Glutamatergic neuron (in vitro differentiated cells): ENCODE data around the gene COA1. TPM values are rescaled to one million over a fixed set of nuclear protein-coding genes. Genes with fewer than 3 reads are reported as not detected.
"Not testable (repeated sequence)": the region's sequence is repeated elsewhere in the genome, so short reads cannot be mapped to it uniquely, and the experiment has no call there.

Experiments
- DNase-seq: peaks from one replicate; pipeline ENCODE4 v3.0.0; 2022
- H3K27ac Mint-ChIP-seq: one replicate; pipeline ENCODE4 v1.8.0; 2020; ENCODE audit warnings: mild to moderate bottlenecking, mixed read lengths, inconsistent platforms; ENCODE audit not compliant: unreplicated experiment
- H3K27me3 Mint-ChIP-seq: one replicate; pipeline ENCODE4 v1.8.0; 2020; ENCODE audit warnings: mild to moderate bottlenecking, moderate library complexity, mixed read lengths, inconsistent platforms; ENCODE audit not compliant: unreplicated experiment
- H3K36me3 Mint-ChIP-seq: one replicate; pipeline ENCODE4 v1.8.0; 2020; ENCODE audit warnings: mild to moderate bottlenecking, mixed read lengths, inconsistent platforms; ENCODE audit not compliant: unreplicated experiment
- H3K4me1 Mint-ChIP-seq: one replicate; pipeline ENCODE4 v1.8.0; 2020; ENCODE audit warnings: mild to moderate bottlenecking, low read depth, mixed read lengths, inconsistent platforms; ENCODE audit not compliant: unreplicated experiment
- H3K4me3 Mint-ChIP-seq: one replicate; pipeline ENCODE4 v1.8.0; 2020; ENCODE audit warnings: mild to moderate bottlenecking, mixed read lengths, inconsistent platforms; ENCODE audit not compliant: unreplicated experiment
- H3K9me3 Mint-ChIP-seq: one replicate; pipeline ENCODE4 v1.8.0; 2020; ENCODE audit warnings: mild to moderate bottlenecking, moderate library complexity, mixed read lengths, inconsistent platforms; ENCODE audit not compliant: unreplicated experiment
- total RNA-seq: library from RNA; stranded (reverse); fragmentation: NEBNext Ultra II Directional; extraction: Animal tissue kit (Norgen Biotek cat#: 25700); gene quantifications from one replicate; pipeline ENCODE4 v1.2.1, GENCODE V29; 2021; ENCODE audit not compliant: unreplicated experiment
- TF ChIP-seq, protein P1 (sequence below): fragments of 200-600 bp; sonication (generic); IDR thresholded peaks from one replicate; pipeline ENCODE4 v1.5.0; 2021; ENCODE audit not compliant: partially characterized antibody, unreplicated experiment

COA1 gene
- total RNA-seq, 1 donor from 2014 or later, result 73.7 TPM

DNA sequence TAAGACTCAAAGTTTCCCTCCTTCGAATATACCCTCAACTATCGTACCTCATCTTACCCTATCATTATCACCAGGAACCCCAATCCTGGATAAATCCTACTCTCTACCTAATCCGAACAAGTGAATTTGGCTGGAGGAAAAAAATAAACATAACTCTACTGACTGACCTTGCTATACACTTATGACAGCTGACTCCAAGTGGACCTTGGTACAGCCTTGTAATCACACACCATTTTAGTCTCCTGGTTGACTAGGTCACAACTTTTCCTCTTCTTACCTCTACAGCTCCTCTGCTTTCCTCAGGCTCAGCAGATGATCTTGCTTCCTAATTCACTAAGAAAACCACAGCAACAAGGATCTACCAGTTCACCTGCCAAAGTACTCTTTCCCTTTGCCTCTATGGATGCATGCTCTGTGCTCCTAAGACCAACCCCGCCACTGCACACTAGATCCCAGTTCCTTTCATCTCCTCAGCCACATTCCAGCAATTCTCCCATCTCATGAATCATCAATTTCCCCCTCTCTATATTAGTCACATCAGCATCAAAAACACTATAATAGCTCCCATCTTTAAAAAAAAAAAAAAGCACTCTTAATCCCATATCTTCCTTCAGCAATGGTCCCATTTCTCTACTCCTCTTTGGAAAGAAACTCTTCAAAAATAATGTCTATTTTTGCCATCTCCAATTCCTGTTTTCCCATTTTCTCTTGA lies 35.5 kb downstream of the COA1 start:
- peaks cover 6% of the 10 kb centered on the region for H3K4me1 Mint-ChIP-seq
- no peak overlapping the region for H3K4me3 Mint-ChIP-seq
- H3K36me3 Mint-ChIP-seq, result no peaks in the 10 kb centered on the region
- H3K27ac Mint-ChIP-seq, result no peak overlapping the region
- no peaks in the 10 kb centered on the region for H3K27me3 Mint-ChIP-seq
- no peaks in the 10 kb centered on the region for H3K9me3 Mint-ChIP-seq
- TF ChIP-seq, protein P1, sequence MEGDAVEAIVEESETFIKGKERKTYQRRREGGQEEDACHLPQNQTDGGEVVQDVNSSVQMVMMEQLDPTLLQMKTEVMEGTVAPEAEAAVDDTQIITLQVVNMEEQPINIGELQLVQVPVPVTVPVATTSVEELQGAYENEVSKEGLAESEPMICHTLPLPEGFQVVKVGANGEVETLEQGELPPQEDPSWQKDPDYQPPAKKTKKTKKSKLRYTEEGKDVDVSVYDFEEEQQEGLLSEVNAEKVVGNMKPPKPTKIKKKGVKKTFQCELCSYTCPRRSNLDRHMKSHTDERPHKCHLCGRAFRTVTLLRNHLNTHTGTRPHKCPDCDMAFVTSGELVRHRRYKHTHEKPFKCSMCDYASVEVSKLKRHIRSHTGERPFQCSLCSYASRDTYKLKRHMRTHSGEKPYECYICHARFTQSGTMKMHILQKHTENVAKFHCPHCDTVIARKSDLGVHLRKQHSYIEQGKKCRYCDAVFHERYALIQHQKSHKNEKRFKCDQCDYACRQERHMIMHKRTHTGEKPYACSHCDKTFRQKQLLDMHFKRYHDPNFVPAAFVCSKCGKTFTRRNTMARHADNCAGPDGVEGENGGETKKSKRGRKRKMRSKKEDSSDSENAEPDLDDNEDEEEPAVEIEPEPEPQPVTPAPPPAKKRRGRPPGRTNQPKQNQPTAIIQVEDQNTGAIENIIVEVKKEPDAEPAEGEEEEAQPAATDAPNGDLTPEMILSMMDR, result no peak
- no peak for DNase-seq

DNA sequence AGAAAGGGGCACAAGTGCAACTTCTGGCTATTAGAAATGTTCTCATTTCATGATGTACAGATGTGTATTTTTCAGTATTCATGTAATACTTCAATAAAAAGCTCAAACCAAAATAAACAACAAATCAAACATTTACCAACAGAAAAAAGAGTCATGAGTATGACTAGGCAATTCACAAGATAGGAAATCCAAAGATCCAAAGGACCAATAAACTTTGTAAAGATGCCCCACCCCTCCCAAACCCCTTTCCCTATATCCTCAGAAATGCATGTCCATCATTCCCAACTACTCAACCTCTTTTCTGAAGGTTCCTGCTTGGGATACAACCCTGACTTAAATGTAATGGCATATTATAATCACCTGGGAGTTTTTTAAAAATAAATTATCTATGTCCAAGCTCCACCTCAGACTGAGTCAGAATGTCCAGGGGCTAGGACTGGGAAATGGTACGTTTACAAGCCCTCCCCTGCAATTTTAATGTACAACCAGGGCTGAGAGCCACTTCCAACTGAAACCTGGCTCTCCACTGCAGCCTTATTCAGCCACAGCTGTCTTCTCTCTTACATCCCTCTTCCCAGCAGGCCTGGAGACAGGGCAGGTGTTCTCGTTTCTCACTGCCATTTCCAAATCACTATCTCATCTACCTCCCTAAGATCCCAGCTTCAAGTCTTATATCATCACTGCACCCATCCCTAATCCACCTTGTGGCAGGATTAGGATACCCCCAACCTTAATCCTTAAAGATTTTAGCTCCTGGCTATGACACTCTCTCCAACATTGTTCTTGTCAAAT lies 36.5 kb downstream of the COA1 start:
- no peak overlapping the region for H3K27ac Mint-ChIP-seq
- TF ChIP-seq, protein P1, result no peak
- H3K4me1 Mint-ChIP-seq, result peaks cover 2% of the 10 kb centered on the region
- H3K36me3 Mint-ChIP-seq, result no peaks in the 10 kb centered on the region
- no peaks in the 10 kb centered on the region for H3K9me3 Mint-ChIP-seq
- DNase-seq, result no peak
- no peaks in the 10 kb centered on the region for H3K27me3 Mint-ChIP-seq
- H3K4me3 Mint-ChIP-seq, result no peak overlapping the region

DNA sequence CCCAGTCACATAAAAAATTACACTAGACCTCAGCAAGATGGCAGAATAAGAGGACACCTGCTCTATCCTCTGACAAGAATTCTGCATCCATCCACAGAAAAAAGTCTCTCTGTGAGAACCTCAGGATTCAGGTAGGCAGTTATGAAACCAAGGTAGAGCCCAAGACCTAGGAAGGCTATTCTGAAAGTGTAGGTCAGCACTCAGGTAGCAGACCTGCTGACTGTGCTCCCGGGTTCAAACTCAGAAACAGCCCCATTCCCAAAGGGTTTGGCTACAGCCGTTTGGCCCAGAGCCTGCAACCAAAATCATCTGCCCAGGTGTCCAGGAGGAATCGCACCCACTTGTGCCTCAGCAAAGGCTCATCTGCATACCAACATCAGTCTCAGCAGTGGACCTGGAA lies 37.7 kb downstream of the COA1 start:
- Mint-ChIP-seq H3K27me3 (no peaks in the 10 kb centered on the region), H3K36me3 (no peaks in the 10 kb centered on the region), H3K4me1 (no peaks in the 10 kb centered on the region), H3K9me3 (no peaks in the 10 kb centered on the region), H3K4me3 (no peak overlapping the region), H3K27ac (no peak overlapping the region)
- no peak for DNase-seq
- TF ChIP-seq, protein P1, result no peak

DNA sequence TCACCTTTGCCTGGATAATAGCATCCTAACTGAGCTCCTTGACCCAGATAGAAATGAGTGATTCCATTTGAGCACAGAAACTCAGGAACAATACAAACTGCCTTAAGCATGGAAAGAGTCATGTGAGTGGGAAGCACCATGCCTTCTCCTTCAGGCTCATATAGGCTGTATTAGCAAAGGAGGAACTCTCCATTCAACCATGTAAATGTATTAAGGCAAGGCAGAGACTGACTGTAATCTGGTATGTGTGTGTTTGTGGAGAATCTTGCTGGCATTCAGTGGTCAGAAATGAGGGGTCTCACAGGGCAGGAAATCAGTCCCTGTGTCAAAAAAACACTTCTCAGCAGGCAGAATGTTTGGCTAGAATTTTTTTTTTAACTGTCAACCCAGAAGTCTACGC lies 40.2 kb downstream of the COA1 start:
- TF ChIP-seq, protein P1, result no peak
- Mint-ChIP-seq H3K36me3 (peaks cover 2% of the 10 kb centered on the region), H3K27me3 (no peaks in the 10 kb centered on the region), H3K9me3 (no peaks in the 10 kb centered on the region), H3K4me1 (no peaks in the 10 kb centered on the region), H3K4me3 (no peak overlapping the region), H3K27ac (peak overlapping the region; percentile 29)
- DNase-seq, result no peak

DNA sequence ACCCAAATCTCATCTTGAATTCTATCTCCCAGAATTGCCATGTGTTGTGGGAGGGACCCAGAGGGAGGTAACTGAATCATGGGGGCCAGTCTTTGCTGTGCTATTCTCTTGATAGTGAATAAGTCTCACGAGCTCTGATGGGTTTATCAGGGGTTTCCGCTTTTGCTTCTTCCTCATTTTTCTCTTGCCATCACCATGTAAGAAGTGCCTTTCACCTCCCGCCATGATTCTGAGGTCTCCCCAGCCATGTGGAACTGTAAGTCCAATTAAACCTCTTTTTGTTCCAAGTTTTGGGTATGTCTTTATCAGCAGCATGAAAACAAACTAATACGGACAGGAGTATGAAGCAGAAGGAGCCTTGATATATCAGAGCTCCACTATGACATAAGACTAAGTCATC lies 41.5 kb downstream of the COA1 start:
- not testable (repeated sequence) for H3K9me3 Mint-ChIP-seq, H3K36me3 Mint-ChIP-seq, H3K4me1 Mint-ChIP-seq, H3K27me3 Mint-ChIP-seq, H3K27ac Mint-ChIP-seq, H3K4me3 Mint-ChIP-seq, DNase-seq
